ENCODE results near the gene MRPL28. TPM values are rescaled to one million over a fixed set of nuclear protein-coding genes. Genes with fewer than 3 reads are reported as not detected.

The MRPL28 gene
- total RNA-seq, 4 donors from 2014 or later: 58.3 to 73.4 (median 61.3) TPM

- no peak overlapping the region for H3K4me3 ChIP-seq
- H3K4me1 ChIP-seq: peaks cover 0 to 12% (median 3%) of the 10 kb centered on the region in 4 donors
- H3K9me3 ChIP-seq: no peaks in the 10 kb centered on the region
- H3K27ac ChIP-seq: peak overlapping the region in 1 of 4 donors; percentile 47
- no peak for DNase-seq
- TF ChIP-seq POLR2A (IDR thresholded peaks at IDR 0.05) (no peak), CTCF (IDR thresholded peaks at IDR 0.05) (no peak)
- H3K36me3 ChIP-seq: no peaks in the 10 kb centered on the region
- no peaks in the 10 kb centered on the region for H3K27me3 ChIP-seq
These were observed 16.4 kb upstream of the MRPL28 start for GRCh38 chr16:386641-387156.

GRCh38 chr16:383326-384051 is 13.2 kb upstream of the MRPL28 start:
- H3K27ac ChIP-seq: peak overlapping the region; percentile 81 to 94 (median 90)
- no peaks in the 10 kb centered on the region for H3K9me3 ChIP-seq
- no peaks in the 10 kb centered on the region for H3K27me3 ChIP-seq
- peak; percentile 80 to 93 (median 83) for DNase-seq
- peak overlapping the region; percentile 86 to 99 (median 96) for H3K4me3 ChIP-seq
- H3K4me1 ChIP-seq: peaks cover 0 to 37% (median 7%) of the 10 kb centered on the region in 4 donors
- peak in 2 of 6 experiments; percentile 2 to 21 for TF ChIP-seq CTCF (IDR thresholded peaks at IDR 0.05)
- TF ChIP-seq POLR2A (IDR thresholded peaks at IDR 0.05): peak; percentile 40 to 63
- H3K36me3 ChIP-seq: no peaks in the 10 kb centered on the region

- DNase-seq: peak; percentile 72 to 86 (median 83)
These were observed 11.7 kb upstream of the MRPL28 start, which contains the start of gene PGAP6 for GRCh38 chr16:381789-382717. Gene PGAP6 (minus strand): TSS chr16:381978. CDS start chr16:381821, 157 bp downstream.

GRCh38 chr16:381012-381788 is 10.9 kb upstream of the MRPL28 start:
- no peak for DNase-seq
- Histone ChIP-seq H3K9me3 (no peaks in the 10 kb centered on the region), H3K4me3 (peak overlapping the region; percentile 81 to 99 (median 96)), H3K27me3 (no peaks in the 10 kb centered on the region), H3K27ac (peak overlapping the region; percentile 82 to 94 (median 82)), H3K4me1 (peaks cover 0 to 37% (median 7%) of the 10 kb centered on the region in 4 donors), H3K36me3 (peaks cover 0 to 13% (median 0%) of the 10 kb centered on the region in 3 donors)
- TF ChIP-seq POLR2A (IDR thresholded peaks at IDR 0.05) (peak in 1 of 2 donors; percentile 31), CTCF (IDR thresholded peaks at IDR 0.05) (no peak)

More at GRCh38 chr16:381789-382717, 11.7 kb upstream of the MRPL28 start, which contains the start of gene PGAP6:
- peak within 1 kb of the TSS; percentile 82 to 94 (median 90) for H3K27ac ChIP-seq
- no peaks in the 10 kb centered on the region for H3K27me3 ChIP-seq
- no peaks in the 10 kb centered on the region for H3K9me3 ChIP-seq
- peaks cover 0 to 37% (median 7%) of the 10 kb centered on the region in 4 donors for H3K4me1 ChIP-seq
- peaks cover 0 to 4% (median 0%) of the 10 kb centered on the region in 3 donors for H3K36me3 ChIP-seq
- TF ChIP-seq CTCF (IDR thresholded peaks at IDR 0.05) (no peak), POLR2A (IDR thresholded peaks at IDR 0.05) (peak in 1 of 2 donors; percentile 72)
- H3K4me3 ChIP-seq: peak within 1 kb of the TSS; percentile 86 to 99 (median 96)

GRCh38 chr16:380762-381011 is 10.3 kb upstream of the MRPL28 start:
- Histone ChIP-seq H3K27ac (peak overlapping the region; percentile 82 to 94 (median 82)), H3K4me3 (peak overlapping the region; percentile 81 to 99 (median 96)), H3K27me3 (no peaks in the 10 kb centered on the region), H3K4me1 (peaks cover 0 to 37% (median 7%) of the 10 kb centered on the region in 4 donors), H3K36me3 (peaks cover 0 to 18% (median 0%) of the 10 kb centered on the region in 3 donors), H3K9me3 (no peaks in the 10 kb centered on the region)
- no peak for TF ChIP-seq CTCF (IDR thresholded peaks at IDR 0.05)
- TF ChIP-seq POLR2A (IDR thresholded peaks at IDR 0.05): no peak
- DNase-seq: no peak

All from Peyer's patch (tissue), 4 donors.